GM12878 (cell line): ENCODE results near the gene PRKRIP1. TPM values are rescaled to one million over a fixed set of nuclear protein-coding genes. Genes with fewer than 3 reads are reported as not detected.

Experiments used
- ASH2L ChIP-seq: fragments of 300-600, 200-600 bp; sonication (generic); IDR thresholded peaks from 2 replicates; pipeline ENCODE4 v1.6.1; 2017; ENCODE audit warnings: low read depth, mild to moderate bottlenecking, borderline replicate concordance
- BACH1 ChIP-seq: fragments of 450-650 bp; IDR thresholded peaks from 2 replicates; pipeline ENCODE4 v1.6.1; 2017; ENCODE audit warnings: mild to moderate bottlenecking, borderline replicate concordance
- CHD2 ChIP-seq: IDR thresholded peaks from 2 replicates; pipeline ENCODE4 v1.6.1; 2011; ENCODE audit warnings: low read depth, low read length, improper control_type of control experiment, borderline replicate concordance
- EP300 ChIP-seq, 2 experiments: fragments of 150-350 bp in 1 of 2; IDR thresholded peaks; 2 replicates each; pipeline ENCODE4 v1.6.1; 2011 to 2012; ENCODE audit warnings: low read depth in 2 of 2, low read length in 2 of 2, borderline replicate concordance in 1 of 2, improper control_type of control experiment in 1 of 2, inconsistent platforms in 1 of 2; ENCODE audit not compliant: control insufficient read depth in 1 of 2
- JUNB ChIP-seq: IDR thresholded peaks from 2 replicates; pipeline ENCODE4 v1.6.1; 2016; ENCODE audit warnings: antibody characterized with exemption, mild to moderate bottlenecking
- KDM1A ChIP-seq: fragments of 200-600 bp; sonication (generic); IDR thresholded peaks from 2 replicates; pipeline ENCODE4 v1.6.1; 2016; ENCODE audit warnings: borderline replicate concordance
- KLF5 ChIP-seq: fragments of 450-650 bp; IDR thresholded peaks from 2 replicates; pipeline ENCODE4 v1.6.1; 2014; ENCODE audit warnings: mild to moderate bottlenecking; ENCODE audit not compliant: partially characterized antibody
- LARP7 ChIP-seq: fragments of 450-650 bp; IDR thresholded peaks from 2 replicates; pipeline ENCODE4 v1.6.1; 2017; ENCODE audit warnings: mild to moderate bottlenecking
- MTA2 ChIP-seq: fragments of 450-650 bp; IDR thresholded peaks from 2 replicates; pipeline ENCODE4 v1.6.1; 2016; ENCODE audit warnings: low read depth, mild to moderate bottlenecking, moderate library complexity
- SMARCA5 ChIP-seq: fragments of 450-650 bp; IDR thresholded peaks from 2 replicates; pipeline ENCODE4 v1.6.1; 2017; ENCODE audit warnings: mild to moderate bottlenecking
- YY1 ChIP-seq: IDR thresholded peaks from 2 replicates; pipeline ENCODE4 v1.6.1; 2011; ENCODE audit warnings: low read depth, mild to moderate bottlenecking, low read length
- ZBED1 ChIP-seq: IDR thresholded peaks from 2 replicates; pipeline ENCODE4 v1.6.1; 2016; ENCODE audit warnings: borderline replicate concordance
- ZSCAN29 ChIP-seq: fragments of 450-650 bp; IDR thresholded peaks from 2 replicates; pipeline ENCODE4 v1.6.1; 2017; ENCODE audit warnings: mild to moderate bottlenecking, moderate library complexity
- polyA plus RNA-seq, 11 experiments: library from polyadenylated mRNA; depleted of rRNA in 4 of 11; unstranded in 6 of 11; stranded (reverse) in 5 of 11; fragments of >200 nt; fragmentation: Nextera tagmentation in 4 of 11; fragmentation: Illumina TruSeq in 1 of 11; extraction: Ambion mirVana in 4 of 11; extraction: Trizol in 1 of 11; gene quantifications; 1 replicate in 1 of 11; 2 replicates in 10 of 11; pipeline versions ENCODE4 v1.2.1 to v1.2.3, GENCODE V29; 2011 to 2016; ENCODE audit warnings: inconsistent platforms in 2 of 11, missing spikeins in 2 of 11, low read depth in 1 of 11
- total RNA-seq, 4 experiments: library from RNA; depleted of rRNA in 3 of 4; stranded (reverse); fragments of >200 nt in 3 of 4; fragmentation: Illumina TruSeq in 1 of 4; extraction: Trizol in 1 of 4; gene quantifications; 2 replicates each; pipeline versions ENCODE4 v1.2.1 to v1.2.3, GENCODE V29; 2013 to 2021
- TF ChIP-seq, protein P1 (sequence below): fragments of 450-650 bp; IDR thresholded peaks from 2 replicates; pipeline ENCODE4 v1.6.1; 2016; ENCODE audit warnings: mild to moderate bottlenecking
- TF ChIP-seq, protein P2 (sequence below): IDR thresholded peaks from 2 replicates; pipeline ENCODE4 v1.6.1; 2012; ENCODE audit warnings: mild to moderate bottlenecking, low read depth, low read length
- TF ChIP-seq, protein P3 (sequence below): IDR thresholded peaks from 2 replicates; pipeline ENCODE4 v1.6.1; 2011; ENCODE audit warnings: mild to moderate bottlenecking, low read depth, low read length, moderate library complexity; ENCODE audit not compliant: insufficient replicate concordance
- TF ChIP-seq, protein P4 (sequence below): fragments of 450-650 bp; formaldehyde crosslinking; IDR thresholded peaks from 2 replicates; pipeline ENCODE4 v1.4.0; 2022; ENCODE audit warnings: mild to moderate bottlenecking, moderate library complexity
- TF ChIP-seq, protein P5 (sequence below): IDR thresholded peaks from 2 replicates; pipeline ENCODE4 v1.6.1; 2011; ENCODE audit warnings: borderline replicate concordance, low read depth, mild to moderate bottlenecking, moderate library complexity, low read length; ENCODE audit not compliant: insufficient read depth, poor library complexity, severe bottlenecking

PRKRIP1 gene
- total and polyA plus RNA-seq, 10 of the 15 experiments (the other 5 are each of a cell fraction or from before 2014, with no cell fraction given), result 17.0 to 38.4 (median 25.5) TPM

DNA sequence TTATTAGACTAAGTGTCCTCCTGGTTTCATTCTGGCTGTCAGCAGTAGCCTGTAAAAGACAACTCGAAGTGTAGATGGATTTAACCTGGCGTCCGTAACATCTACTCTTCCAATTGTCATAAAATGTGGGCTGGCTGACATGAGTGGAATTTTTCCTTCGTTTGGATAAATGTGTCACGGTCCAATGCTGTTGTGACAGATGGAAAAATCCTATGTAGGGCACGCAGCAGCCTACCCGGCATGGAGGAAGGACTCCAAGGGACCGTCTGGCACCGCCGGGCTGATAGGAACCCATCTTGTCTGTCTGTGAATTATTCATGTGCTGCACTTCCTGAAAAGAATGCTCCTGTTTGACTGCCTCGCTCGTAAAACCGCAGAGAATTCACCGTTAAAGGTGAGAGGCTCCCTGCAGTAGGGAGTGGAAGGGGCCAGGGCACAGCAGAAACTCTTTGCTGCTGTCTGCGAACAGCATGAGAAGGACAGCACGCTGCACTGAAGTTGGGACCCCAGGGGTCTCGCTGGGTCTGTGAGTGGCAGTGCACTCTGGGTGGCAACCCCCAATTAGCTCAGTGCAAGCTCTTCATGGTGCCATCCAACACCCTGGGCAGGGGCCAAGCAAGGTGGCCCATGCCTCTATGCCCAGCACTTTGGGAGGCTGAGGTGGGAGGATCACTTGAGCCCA, 35.6 kb downstream of the PRKRIP1 start (continued):
- TF ChIP-seq EP300 (IDR thresholded peaks at IDR 0.05; ENCODE audit: borderline replicate concordance in 1 of 2, control insufficient read depth in 1 of 2, low read depth in 2 of 2, low read length in 2 of 2), result no peak; a peak in 1 of 4 replicates
- TF ChIP-seq, protein P1, sequence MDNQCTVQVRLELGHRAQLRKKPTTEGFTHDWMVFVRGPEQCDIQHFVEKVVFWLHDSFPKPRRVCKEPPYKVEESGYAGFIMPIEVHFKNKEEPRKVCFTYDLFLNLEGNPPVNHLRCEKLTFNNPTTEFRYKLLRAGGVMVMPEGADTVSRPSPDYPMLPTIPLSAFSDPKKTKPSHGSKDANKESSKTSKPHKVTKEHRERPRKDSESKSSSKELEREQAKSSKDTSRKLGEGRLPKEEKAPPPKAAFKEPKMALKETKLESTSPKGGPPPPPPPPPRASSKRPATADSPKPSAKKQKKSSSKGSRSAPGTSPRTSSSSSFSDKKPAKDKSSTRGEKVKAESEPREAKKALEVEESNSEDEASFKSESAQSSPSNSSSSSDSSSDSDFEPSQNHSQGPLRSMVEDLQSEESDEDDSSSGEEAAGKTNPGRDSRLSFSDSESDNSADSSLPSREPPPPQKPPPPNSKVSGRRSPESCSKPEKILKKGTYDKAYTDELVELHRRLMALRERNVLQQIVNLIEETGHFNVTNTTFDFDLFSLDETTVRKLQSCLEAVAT, result peak; percentile 73
- TF ChIP-seq ZBED1, result no peak
- no peak for TF ChIP-seq KDM1A
- TF ChIP-seq, protein P2, sequence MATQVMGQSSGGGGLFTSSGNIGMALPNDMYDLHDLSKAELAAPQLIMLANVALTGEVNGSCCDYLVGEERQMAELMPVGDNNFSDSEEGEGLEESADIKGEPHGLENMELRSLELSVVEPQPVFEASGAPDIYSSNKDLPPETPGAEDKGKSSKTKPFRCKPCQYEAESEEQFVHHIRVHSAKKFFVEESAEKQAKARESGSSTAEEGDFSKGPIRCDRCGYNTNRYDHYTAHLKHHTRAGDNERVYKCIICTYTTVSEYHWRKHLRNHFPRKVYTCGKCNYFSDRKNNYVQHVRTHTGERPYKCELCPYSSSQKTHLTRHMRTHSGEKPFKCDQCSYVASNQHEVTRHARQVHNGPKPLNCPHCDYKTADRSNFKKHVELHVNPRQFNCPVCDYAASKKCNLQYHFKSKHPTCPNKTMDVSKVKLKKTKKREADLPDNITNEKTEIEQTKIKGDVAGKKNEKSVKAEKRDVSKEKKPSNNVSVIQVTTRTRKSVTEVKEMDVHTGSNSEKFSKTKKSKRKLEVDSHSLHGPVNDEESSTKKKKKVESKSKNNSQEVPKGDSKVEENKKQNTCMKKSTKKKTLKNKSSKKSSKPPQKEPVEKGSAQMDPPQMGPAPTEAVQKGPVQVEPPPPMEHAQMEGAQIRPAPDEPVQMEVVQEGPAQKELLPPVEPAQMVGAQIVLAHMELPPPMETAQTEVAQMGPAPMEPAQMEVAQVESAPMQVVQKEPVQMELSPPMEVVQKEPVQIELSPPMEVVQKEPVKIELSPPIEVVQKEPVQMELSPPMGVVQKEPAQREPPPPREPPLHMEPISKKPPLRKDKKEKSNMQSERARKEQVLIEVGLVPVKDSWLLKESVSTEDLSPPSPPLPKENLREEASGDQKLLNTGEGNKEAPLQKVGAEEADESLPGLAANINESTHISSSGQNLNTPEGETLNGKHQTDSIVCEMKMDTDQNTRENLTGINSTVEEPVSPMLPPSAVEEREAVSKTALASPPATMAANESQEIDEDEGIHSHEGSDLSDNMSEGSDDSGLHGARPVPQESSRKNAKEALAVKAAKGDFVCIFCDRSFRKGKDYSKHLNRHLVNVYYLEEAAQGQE, result no peak
- TF ChIP-seq LARP7, result 0 out of 2 replicates have a peak, but pooled peaks have one; percentile 46
- TF ChIP-seq ZSCAN29, result no peak
- TF ChIP-seq JUNB, result no peak
- peak; percentile 27; the same call in 1 of the 2 replicates for TF ChIP-seq MTA2
- TF ChIP-seq, protein P3, sequence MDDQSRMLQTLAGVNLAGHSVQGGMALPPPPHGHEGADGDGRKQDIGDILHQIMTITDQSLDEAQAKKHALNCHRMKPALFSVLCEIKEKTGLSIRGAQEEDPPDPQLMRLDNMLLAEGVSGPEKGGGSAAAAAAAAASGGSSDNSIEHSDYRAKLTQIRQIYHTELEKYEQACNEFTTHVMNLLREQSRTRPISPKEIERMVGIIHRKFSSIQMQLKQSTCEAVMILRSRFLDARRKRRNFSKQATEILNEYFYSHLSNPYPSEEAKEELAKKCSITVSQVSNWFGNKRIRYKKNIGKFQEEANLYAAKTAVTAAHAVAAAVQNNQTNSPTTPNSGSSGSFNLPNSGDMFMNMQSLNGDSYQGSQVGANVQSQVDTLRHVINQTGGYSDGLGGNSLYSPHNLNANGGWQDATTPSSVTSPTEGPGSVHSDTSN, result no peak
- no peak for TF ChIP-seq KLF5
- TF ChIP-seq YY1, result peak; percentile 64
- peak; percentile 17; the same call in 1 of the 2 replicates for TF ChIP-seq BACH1
- TF ChIP-seq, protein P4, sequence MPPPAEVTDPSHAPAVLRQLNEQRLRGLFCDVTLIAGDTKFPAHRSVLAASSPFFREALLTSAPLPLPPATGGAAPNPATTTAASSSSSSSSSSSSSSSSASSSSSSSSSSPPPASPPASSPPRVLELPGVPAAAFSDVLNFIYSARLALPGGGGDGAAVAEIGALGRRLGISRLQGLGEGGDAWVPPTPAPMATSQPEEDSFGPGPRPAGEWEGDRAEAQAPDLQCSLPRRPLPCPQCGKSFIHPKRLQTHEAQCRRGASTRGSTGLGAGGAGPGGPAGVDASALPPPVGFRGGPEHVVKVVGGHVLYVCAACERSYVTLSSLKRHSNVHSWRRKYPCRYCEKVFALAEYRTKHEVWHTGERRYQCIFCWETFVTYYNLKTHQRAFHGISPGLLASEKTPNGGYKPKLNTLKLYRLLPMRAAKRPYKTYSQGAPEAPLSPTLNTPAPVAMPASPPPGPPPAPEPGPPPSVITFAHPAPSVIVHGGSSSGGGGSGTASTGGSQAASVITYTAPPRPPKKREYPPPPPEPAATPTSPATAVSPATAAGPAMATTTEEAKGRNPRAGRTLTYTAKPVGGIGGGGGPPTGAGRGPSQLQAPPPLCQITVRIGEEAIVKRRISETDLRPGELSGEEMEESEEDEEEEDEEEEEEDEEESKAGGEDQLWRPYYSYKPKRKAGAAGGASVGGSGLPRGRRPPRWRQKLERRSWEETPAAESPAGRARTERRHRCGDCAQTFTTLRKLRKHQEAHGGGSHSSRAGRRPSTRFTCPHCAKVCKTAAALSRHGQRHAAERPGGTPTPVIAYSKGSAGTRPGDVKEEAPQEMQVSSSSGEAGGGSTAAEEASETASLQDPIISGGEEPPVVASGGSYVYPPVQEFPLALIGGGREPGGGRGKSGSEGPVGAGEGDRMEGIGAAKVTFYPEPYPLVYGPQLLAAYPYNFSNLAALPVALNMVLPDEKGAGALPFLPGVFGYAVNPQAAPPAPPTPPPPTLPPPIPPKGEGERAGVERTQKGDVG, result no peak
- peak; percentile 44; the same call in 1 of the 2 replicates for TF ChIP-seq CHD2
- TF ChIP-seq ASH2L, result 0 out of 2 replicates have a peak, but pooled peaks have one; percentile 54
- TF ChIP-seq, protein P5, sequence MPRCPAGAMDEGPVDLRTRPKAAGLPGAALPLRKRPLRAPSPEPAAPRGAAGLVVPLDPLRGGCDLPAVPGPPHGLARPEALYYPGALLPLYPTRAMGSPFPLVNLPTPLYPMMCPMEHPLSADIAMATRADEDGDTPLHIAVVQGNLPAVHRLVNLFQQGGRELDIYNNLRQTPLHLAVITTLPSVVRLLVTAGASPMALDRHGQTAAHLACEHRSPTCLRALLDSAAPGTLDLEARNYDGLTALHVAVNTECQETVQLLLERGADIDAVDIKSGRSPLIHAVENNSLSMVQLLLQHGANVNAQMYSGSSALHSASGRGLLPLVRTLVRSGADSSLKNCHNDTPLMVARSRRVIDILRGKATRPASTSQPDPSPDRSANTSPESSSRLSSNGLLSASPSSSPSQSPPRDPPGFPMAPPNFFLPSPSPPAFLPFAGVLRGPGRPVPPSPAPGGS, result no peak
- 0 out of 2 replicates have a peak, but pooled peaks have one; percentile 16 for TF ChIP-seq SMARCA5
